Erythroblast (primary cell): ENCODE data around the gene CYP2A13.
"Not testable (repeated sequence)": the region's sequence is repeated elsewhere in the genome, so short reads cannot be mapped to it uniquely, and the experiment has no call there.

Experiments used
- DNase-seq, 2 experiments: peaks; one replicate each; lab custom pipeline; 2025; lab: John Stamatoyannopoulos, UW
- GATA1 ChIP-seq: IDR thresholded peaks from 2 replicates; pipeline ENCODE4 v1.6.1; 2011; ENCODE audit warnings: low read depth, mild to moderate bottlenecking, control low read depth, low read length, moderate library complexity
- POLR2A ChIP-seq: IDR thresholded peaks from 2 replicates; pipeline ENCODE4 v1.6.1; 2011; ENCODE audit warnings: mild to moderate bottlenecking, low read length

CYP2A13 gene

DNA sequence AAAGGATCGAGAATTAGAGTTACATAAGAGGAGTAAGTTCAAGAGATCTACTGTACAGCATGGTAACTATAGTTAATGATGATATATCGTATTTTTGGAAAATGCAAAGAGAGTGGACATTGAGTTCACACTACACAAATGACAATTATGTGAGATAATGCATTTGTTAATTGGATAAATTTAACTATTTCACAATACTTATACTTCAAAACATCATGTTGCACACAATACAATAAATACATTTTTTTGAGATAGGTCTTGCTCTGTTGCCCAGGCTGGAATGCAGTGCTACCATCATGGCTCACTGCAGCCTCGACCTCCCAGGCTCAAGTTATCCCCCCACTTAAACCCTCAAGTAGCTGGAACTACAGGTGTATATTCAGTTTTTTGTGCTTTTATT is 17.9 kb downstream of the CYP2A13 start:
- TF ChIP-seq GATA1 (no peak), POLR2A (no peak)
- no peak for DNase-seq

DNA sequence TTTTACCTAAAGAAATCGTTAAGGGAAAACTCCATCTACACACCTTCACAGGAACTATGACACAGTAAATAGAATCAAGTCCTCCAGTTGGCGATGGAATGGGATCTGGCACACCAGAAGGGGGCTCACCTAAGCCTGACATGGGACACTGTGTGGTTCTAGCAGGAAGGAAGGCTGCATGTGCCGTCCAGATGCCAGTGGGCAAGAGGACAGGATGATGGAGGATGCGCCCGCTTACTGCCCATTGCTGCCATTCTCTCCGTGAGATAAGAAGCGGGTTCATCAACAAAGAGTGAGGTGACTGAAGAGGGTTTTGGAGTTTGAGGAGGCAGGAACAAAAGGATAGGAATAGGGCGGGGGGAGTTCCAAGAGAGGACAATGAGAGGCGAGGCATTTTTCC is 23.0 kb downstream of the CYP2A13 start:
- no peak for TF ChIP-seq POLR2A
- TF ChIP-seq GATA1, result no peak
- no peak for DNase-seq

DNA sequence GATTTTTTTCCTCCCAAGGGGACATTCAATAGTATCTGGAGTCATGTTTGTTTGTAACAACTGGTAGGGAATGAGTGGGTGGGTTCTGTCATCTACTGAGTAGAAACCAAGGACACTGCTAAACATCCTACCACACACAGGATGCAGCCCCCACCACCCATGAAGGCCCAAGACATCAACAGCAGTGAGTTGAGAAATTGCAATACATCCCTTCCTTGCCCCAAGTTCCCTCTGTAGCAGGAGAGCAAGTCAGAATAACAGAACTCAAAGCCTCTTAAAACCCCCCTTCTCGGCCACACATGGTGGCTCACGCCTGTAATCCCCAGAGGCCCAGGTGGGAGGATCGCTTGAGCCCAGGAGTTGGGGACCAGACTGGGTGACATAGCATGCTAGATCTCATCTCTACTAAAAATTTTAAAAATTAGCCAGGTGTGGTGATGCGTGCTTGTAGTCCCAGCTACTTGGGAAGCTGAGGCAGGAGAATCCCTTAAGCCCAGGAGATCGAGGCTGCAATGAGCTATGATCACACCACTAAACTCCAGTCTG is 23.6 kb downstream of the CYP2A13 start:
- TF ChIP-seq GATA1 (no peak), POLR2A (no peak)
- DNase-seq, result no peak

DNA sequence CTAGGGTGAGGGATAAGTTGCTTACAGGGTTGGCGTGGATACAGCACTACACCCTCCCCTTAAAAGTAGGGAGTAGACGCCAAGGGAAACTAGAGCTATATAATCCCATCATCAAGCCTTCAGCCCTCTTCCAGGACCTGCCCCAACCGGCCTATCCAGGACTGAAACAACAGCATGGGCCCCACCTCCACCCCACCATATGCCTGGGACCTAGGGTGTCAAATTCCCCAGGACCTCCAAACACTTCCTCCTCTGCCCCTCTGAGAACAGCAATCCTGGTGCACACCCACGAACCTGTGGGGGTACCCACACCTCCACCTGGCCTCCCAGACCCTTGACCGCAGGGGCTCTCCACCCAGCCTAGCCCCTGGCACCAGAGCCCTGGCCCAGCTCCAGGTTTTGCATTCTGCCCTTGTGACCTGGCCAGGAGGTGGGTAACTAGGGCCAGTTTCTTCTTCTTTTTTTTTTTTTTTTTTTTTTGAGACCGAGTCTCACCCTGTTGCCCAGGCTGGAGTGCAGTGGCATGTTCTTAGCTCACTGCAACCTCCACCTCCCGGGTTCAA is 24.6 kb downstream of the CYP2A13 start:
- no peak for TF ChIP-seq GATA1
- TF ChIP-seq POLR2A, result no peak
- no peak for DNase-seq

DNA sequence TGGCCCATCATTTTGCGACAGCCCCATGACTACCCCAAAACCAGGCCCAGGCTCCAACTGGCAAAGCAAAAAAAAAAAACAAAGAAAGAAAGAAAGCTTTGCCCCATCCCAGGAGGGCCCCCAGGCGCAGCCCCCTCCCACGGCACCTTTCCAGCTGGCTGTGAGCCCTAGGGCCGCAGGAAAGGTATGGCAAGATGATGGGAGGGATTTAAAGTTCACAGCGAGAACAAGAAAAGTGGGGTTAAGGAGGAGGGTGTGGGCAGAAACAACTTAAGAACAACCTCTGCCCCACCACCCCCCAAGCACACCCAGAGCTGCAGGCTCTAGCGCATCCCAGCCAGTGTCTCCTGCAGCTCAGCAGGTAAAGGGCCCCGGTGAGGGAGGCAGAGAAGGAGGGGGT is 25.9 kb downstream of the CYP2A13 start, which contains the start of gene CYP2F1:
Gene CYP2F1, plus strand, starts transcription at position 301 of the 400 bp plus-strand sequence. CDS start 1,757 bp downstream, outside the sequence.
- no peak for DNase-seq
- TF ChIP-seq GATA1 (no peak), POLR2A (no peak)

DNA sequence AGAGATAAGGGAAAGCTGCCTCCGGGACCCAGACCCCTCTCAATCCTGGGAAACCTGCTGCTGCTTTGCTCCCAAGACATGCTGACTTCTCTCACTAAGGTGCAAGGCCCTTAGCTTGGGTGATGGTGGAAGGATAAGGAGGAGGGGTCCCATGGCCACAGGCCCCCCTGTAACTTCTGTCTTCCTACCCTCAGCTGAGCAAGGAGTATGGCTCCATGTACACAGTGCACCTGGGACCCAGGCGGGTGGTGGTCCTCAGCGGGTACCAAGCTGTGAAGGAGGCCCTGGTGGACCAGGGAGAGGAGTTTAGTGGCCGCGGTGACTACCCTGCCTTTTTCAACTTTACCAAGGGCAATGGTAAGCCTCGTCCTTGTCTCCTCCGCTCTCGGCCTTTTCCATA is 28.0 kb downstream of the CYP2A13 start:
- TF ChIP-seq GATA1 (no peak), POLR2A (no peak)

DNA sequence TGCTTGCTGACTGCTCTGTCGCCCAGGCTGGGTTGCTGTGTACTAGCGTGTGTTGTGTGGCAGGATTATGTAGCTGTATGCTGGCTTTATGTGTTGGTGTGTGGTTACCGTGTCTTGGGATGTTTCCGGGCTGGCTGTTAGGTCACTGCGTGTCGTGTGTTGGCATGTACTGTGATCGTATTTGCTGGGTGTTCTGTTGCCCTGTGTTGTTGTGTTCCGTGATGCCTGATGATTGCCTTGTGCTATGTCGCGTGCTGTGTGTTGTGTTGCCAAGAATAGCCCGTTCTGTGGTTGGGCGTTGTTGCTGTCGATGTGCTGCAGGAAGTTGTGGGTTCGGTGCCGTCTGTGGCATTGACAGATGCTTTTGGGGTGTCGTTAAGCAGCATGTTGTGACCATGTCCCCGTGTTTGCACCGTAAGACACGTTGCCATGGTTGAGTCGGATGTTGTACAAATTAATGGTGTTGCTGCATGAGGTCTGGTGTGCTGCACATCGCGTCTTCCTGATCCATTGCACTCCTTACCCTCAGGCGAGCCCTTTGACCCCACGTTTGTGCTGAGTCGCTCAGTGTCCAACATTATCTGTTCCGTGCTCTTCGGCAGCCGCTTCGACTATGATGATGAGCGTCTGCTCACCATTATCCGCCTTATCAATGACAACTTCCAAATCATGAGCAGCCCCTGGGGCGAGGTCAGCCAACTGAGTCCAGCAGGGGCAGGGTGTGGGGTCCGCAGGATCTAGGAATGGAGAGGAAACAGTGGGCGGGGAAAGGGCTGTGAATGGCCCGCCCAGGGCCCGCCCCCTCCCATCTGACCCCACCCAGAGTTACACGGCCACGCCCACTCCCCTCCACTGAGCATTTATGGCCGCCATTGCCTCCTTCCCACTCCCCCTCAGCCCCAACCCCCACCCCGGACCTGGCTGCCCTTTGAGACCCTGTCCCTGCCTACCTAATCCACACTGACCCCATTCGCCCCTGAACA is 33.0 kb downstream of the CYP2A13 start:
- DNase-seq, result not testable (repeated sequence)

More for the DNA sequence above, 28.0 kb downstream of the CYP2A13 start:
- DNase-seq, result no peak

DNA sequence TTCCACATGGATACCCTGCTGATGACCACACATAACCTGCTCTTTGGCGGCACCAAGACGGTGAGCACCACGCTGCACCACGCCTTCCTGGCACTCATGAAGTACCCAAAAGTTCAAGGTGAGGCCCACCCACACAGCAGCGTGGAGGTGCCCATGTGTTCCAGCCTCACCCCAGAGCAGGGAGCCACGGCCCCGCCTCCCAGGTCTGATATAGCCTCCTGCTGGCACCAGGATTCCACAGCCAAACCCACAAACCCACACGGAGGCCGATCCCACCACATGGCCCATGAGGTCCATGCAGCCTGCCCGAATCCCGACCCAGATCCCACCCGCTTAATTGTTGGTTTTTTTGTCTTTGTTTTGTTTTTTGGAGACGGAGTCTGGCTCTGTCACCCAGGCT is 34.6 kb downstream of the CYP2A13 start:
- DNase-seq, result not testable (repeated sequence)

DNA sequence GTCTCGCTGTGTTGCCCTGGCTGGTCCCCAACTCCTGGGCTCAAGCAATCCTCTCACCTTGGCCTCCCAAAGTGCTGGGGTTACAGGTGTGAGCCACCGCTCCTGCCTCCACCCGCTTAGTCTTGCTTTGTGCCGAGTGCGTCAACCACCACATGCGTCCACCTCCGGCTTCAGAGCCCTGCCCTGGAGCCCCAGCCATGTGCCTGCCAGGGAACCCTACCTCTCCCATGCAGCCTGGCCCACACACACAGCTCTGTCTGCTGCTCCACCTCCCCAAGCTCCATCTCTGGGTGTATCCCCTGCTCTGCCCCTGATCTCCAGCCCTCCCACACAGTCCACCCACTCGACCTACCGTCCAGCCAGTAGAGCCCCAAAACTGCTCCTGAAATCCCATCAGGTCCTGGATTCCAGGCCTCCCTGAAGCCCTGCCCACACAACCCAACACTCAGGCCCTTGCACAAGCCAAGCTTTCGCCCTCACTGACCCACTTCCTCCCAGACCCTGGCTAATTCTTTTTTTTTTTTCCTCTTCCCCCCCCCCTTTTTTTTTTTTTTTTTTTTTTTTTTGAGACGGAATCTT is 35.6 kb downstream of the CYP2A13 start:
- no peak for TF ChIP-seq GATA1
- DNase-seq, result no peak

DNA sequence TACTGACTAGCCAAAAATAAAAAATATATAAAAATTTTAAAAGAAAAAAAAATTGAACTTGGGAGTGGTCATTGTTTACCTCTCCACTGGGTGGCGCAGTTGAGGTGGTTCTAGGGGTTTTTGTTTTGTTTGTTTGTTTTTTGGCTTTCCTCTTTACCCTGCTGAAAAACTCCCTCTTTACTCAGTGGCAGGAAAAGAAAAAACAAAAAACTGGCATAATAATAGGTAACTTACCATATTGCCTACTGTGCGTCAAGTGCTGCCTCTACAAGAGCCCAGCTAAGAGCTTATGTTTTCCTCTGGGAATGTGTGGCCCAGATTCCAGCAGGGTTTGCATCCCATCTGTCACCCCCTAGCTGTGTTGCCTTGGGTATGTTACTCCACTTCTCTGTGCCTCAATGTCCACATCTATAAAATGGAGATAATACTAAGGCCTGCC is 38.5 kb downstream of the CYP2A13 start:
- peak; percentile 36 to 62 for DNase-seq

DNA sequence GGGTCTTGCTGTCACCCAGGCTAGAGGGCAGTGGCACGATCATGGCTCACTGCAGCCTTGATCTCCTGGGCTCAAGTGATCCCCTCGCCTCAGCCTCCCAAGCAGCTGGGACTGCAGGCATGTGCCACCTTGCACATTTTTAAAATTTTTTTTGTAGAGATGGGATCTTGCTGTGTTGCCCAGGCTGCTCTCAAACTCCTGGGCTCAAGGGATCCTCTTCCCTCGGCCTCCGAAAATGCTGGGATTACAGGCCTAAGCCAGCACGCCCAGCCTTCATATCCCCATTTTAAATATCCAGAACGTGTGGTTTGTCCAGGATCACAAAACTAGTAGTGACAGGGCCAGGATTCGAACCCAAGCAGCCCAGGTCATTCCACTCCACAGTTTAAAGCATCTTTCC is 39.1 kb downstream of the CYP2A13 start:
- DNase-seq, result not testable (repeated sequence)

DNA sequence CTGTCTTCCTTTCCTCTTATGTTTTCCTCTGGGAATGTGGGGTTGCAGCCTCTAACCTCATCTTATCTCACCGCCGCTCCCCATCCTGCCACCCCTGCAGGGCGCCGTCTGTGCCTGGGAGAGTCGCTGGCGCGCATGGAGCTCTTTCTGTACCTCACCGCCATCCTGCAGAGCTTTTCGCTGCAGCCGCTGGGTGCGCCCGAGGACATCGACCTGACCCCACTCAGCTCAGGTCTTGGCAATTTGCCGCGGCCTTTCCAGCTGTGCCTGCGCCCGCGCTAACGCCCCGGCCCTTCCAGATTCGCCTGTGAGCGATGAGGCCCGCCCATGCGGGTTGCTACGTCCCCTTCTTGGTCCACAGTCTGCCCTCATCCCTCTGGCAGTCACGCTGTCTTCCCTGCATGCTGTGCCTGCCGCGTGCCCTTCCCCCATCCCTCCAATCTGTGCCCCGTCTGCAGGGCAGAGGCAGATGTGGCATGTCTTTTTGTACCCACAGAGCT is 39.6 kb downstream of the CYP2A13 start:
- DNase-seq, result peak; percentile 79 to 80

DNA sequence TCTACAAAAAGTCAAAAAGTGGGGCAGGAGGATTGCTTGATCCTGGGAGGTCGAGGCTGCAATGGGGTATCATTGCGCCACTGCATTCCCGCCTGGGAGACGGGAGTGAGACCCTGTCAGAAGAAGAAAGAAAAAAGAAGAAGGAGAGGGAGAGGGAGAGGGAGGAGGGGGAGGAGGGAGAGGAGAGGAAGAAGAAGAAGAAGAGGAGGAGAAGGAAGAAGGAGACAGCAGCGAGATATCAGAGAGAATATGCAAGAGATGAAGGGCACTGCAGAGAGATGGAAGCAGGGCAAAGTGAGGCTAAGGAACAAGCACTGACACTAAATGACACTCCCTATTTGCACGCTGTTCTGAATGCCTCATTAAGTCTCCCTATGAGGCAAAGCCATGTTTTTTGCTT is 40.4 kb downstream of the CYP2A13 start:
- TF ChIP-seq GATA1, result no peak
- no peak for TF ChIP-seq POLR2A
- no peak for DNase-seq

DNA sequence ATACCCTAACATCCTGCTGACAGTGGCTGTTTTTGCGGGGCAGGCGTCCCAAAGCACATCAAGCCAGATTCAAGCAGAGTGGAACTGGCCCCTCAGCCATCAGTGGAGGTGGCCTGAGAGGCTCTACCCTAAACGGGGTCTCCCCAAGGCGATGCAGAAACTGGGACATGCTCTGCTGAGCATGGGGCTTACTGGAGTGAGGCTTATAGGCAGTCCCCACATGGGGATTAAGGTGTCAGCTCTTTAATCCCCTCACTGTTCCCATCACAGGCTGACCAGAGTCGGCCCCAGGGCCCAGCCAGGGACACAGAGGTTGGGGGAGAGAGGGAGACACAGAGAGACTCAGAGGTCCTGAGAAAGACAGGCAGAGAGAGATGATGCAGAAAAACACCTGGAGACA is 42.9 kb downstream of the CYP2A13 start:
- TF ChIP-seq POLR2A (no peak), GATA1 (no peak)
- DNase-seq, result no peak
